ENCODE results near the gene MT1F.
"Not testable (repeated sequence)": the region's sequence is repeated elsewhere in the genome, so short reads cannot be mapped to it uniquely, and the experiment has no call there.

Gene MT1F

GRCh38 chr16:56645311-56645710 lies 12.4 kb upstream of the MT1F start:
- no peak for DNase-seq (ENCODE audit: low read depth, low spot score)

- DNase-seq (ENCODE audit: low read depth, low spot score), result no peak
Observed at GRCh38 chr16:56645838-56646237, 11.9 kb upstream of the MT1F start.

GRCh38 chr16:56647641-56648431 lies 9.9 kb upstream of the MT1F start:
- DNase-seq (ENCODE audit: low read depth, low spot score), result no peak

- no peak for DNase-seq (ENCODE audit: low read depth, low spot score)
Observed at GRCh38 chr16:56649271-56649670, 8.5 kb upstream of the MT1F start.

GRCh38 chr16:56649820-56650219 lies 7.9 kb upstream of the MT1F start:
- no peak for DNase-seq (ENCODE audit: low read depth, low spot score)

GRCh38 chr16:56651586-56651985 lies 6.2 kb upstream of the MT1F start, which contains the start of gene MT1B:
Gene MT1B, plus strand, starts transcription at chr16:56651886. Its CDS starts 68 bp downstream, at chr16:56651954.
- no peak for DNase-seq (ENCODE audit: low read depth, low spot score)

GRCh38 chr16:56652600-56652999 lies 5.2 kb upstream of the MT1F start:
- DNase-seq (ENCODE audit: low read depth, low spot score), result no peak

- DNase-seq (ENCODE audit: low read depth, low spot score), result no peak
Observed at GRCh38 chr16:56653218-56653617, 4.5 kb upstream of the MT1F start.

- DNase-seq (ENCODE audit: low read depth, low spot score), result no peak
Observed at GRCh38 chr16:56658327-56658875, 642 bp downstream of the MT1F start.

DNA sequence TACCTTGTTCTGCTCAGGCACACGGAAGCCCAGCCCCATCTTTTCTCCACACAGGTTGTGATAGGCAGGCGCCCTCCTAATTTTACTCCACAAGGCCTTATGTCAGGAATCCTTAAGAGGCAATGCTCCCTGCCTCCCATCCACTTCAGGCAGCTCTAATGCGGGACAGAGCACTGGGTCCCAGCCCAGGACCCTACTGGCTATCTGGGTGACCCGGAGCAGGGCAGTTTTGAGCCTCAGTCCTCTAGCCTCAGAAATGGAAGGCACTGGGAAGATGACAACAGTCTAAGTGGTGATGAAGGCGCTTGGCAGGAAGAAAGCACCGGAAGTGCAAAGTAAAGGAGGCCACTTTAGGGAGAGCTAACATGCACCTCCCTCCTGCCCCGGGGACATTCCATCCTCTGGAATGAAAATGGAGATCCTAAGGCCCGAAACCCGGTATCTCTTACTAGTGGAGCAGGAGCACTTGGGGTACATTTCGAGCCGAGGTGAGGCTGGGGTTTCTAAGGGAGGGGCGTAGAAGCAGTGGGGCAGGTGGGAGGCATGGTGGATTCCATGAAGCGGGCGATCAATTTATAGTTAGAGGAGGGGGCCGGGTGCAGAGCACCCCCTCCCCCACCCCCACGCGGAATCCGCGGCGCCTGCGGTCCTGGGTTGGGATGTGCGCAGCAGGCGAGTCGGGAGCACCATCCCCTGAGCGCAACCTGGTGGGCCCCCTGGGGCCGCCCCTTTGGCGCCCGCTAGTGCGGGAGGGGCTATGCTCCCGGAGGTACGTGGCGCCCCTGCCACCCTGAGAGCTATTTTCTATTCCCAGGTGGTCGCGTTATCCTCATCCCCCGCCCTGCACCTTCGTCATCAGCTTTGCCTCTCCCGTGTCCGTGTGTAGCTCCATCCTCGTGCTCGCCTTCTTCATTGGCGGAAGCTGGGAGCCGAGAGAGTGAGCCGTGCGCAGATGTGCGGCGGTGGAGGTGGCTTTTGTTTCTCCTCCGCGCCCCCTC lies 4.9 kb downstream of the MT1F start:
- DNase-seq (ENCODE audit: low read depth, low spot score), result no peak

DNA sequence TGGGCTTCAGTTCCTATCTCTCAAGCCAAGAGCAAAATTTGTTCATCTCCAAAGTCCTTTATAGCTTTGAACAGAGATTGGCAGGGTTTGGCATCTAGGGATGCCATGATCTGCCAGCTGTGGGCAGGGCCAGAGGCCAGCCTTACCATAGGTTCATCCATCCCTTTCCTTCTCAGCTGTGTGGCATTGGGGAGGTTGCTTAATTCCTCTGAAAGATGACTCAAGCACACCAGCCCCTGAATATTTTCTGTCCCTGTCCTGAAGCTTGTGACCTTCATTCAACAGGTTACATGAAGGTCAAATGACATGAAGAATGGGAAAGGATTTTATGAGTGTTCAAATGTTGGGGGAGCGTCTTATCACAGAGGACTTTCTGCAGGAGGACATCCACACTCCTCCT lies 6.7 kb downstream of the MT1F start:
- DNase-seq (ENCODE audit: low read depth, low spot score), result no peak

DNA sequence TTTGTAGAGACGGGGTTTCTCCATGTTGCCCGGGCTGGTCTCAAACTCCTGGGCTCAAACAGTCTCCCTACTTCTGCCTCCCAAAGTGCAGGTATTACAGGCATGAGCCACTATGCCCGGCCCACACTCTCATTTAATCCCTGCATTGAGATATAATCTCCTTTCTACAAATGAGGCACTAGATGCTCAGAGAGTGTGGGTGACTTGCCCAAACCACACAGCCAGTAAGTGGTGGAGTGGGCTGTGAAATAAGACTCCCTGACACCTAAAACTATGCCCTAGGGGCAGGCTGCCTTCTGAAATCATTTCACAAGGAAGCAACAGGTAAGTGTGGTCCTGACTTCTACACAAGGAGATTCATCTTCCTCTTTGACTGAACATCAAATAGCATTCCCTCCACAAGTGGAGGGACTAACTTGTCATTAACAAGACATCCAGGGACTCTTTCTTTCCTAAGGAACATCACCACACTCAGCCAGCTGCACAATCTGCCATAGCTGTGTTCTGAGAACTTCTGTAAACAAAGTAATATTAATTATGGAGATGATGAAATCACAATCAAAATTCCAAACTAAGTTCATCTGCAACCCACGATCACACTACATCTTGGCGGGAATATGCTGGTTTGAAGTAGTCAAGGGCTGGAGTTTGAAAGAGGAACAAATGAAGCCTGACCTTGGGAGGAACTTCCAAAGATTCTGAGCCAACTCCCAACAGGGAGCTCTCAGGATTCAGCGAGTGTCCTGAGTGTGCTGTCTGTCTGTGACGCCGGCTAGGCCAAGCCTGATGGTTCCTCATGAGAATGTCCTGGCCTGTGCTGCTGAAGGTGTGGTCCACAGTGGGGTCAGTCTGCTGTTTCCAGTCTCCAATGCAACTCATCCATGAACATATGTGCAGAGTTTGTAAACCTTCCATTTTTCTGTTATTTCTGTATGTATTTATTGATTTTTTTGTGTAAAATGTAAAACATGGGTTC lies 7.8 kb downstream of the MT1F start:
- not testable (repeated sequence) for DNase-seq (ENCODE audit: low read depth, low spot score)

GRCh38 chr16:56667581-56668571 lies 10.1 kb downstream of the MT1F start, which contains the start of gene MT1G:
Gene MT1G, minus strand, starts transcription at chr16:56668065. Its CDS starts 72 bp downstream, at chr16:56667993.
- no peak for DNase-seq (ENCODE audit: low read depth, low spot score)

DNA sequence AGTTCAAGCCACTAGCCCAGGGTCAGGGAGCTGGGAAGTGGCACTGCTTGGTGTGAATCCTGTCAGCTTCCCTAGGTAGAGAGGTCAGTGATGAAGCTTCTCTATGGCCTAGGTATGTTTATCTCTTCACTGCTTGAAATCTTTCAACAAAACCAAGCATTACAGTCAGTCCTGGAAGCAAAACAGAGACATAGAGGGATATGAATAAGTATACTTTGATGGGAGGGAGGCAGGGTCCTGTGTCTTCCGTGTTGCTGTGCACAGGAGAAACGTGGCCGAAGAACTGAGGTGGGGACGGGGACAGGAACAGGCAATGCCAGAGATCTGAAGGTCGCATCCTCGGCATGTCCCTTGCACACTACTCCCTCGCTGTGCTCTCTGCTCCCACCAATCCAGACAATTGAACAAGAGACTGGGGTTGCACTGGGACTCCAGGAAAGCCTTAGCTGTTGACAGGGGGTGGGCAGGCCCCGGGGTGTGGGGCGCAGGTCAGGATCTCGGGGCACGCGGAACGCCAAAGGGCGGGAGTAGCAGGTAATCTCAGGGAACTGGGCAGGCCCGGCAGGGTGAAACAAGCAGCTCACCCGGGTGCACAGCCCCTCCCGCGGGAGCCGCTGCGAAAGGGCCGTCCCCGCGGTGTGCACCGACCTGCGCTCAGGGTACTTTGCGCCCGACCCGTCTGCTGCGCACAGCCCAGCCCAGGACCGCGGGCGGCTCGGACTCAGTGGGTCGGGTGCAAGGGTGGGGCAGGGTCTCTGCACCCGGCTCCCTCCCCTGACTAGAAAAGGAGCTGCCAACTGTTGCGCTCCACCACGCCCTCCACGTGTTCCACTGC lies 11.5 kb downstream of the MT1F start, which contains the start of gene MT1H:
Gene MT1H, plus strand, starts transcription at position 810 of the 835 bp plus-strand sequence. CDS start 71 bp downstream, outside the sequence.
- no peak for DNase-seq (ENCODE audit: low read depth, low spot score)

DNA sequence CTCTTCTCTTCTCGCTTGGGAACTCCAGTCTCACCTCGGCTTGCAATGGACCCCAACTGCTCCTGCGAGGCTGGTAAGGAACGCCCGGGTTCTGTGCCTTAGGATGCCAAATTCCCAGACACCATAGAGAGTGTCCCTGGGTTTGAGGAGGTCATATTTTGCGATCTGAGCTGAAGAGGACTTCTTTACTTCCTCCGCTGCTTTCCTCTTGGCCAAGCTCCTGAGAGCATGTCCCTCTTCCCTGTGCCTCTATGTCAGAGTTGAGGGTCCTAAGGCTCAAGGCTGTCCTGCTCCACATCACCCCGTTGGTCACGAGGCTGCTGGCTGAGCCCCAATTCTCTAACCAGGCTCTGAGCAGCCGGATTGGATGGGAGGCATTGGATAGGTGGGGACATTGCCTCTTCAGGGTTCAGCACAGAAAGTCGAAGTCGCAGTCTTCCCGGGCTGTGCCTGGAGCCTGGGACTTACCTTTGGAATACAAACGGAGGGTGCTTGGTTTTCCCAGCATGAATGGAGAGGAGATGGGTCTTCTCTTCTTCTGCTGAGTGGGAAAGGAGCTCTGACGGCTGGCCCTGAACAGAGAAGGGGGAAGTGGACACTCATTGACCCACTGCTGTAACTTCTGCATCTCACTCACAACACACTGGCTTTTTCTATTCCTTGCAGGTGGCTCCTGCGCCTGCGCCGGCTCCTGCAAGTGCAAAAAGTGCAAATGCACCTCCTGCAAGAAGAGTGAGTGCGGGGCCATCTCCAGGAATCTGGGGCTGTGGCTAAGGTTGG lies 12.3 kb downstream of the MT1F start:
- no peak for DNase-seq (ENCODE audit: low read depth, low spot score)

- DNase-seq (ENCODE audit: low read depth, low spot score), result no peak
Observed at GRCh38 chr16:56670620-56670934, 12.8 kb downstream of the MT1F start.

- not testable (repeated sequence) for DNase-seq (ENCODE audit: low read depth, low spot score)
Observed at GRCh38 chr16:56671691-56672090, 13.9 kb downstream of the MT1F start.

DNA sequence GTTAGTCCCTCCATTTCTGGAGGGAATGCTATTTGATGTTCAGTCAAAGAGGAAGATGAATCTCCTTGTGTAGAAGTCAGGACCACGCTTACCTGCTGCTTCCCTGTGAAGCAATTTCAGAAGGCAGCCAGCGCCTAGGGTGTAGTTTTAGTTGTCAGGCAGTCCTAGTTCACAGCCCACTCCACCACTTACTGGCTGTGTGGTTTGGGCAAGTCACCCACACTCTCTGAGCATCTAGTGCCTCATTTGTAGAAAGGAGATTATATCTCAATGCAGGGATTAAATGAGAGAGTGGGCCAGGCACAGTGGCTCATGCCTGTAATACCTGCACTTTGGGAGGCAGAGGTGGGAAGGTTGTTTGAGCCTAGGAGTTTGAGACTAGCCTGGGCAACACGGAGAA lies 14.4 kb downstream of the MT1F start:
- not testable (repeated sequence) for DNase-seq (ENCODE audit: low read depth, low spot score)

Data from smooth muscle cell of the brain vasculature (primary cell).